Psoas muscle (tissue), 8 donors: ENCODE data around the gene RBM7. TPM values are rescaled to one million over a fixed set of nuclear protein-coding genes. Genes with fewer than 3 reads are reported as not detected.

ENCODE experiments used
- ATAC-seq, 4 donors: fragments of 200-7000 bp; cut with Tn5 transposase; one replicate each; pipeline ENCODE4 v1.9.1; 2020; ENCODE audit warnings: moderate library complexity in 3 of 4, mild to moderate bottlenecking in 2 of 4
- DNase-seq, 2 donors: peaks; one replicate each; pipeline ENCODE4 v3.0.0-alpha.2; 2020
- H3K27ac ChIP-seq: fragments of 200-600 bp; one replicate; pipeline ENCODE4 v1.8.0; 2022
- H3K27me3 ChIP-seq, 3 donors: fragments of 200-600 bp in 1 of 3; one replicate each; pipeline versions ENCODE4 v1.6.1 to v1.8.0; 2013 to 2022; ENCODE audit warnings: low read length in 2 of 3, mild to moderate bottlenecking in 2 of 3, moderate library complexity in 1 of 3; ENCODE audit not compliant: insufficient read depth in 3 of 3
- H3K36me3 ChIP-seq, 2 donors: fragments of 200-600 bp in 1 of 2; one replicate each; pipeline versions ENCODE4 v1.6.1 to v1.8.0; 2013 to 2022; ENCODE audit warnings: low read depth in 1 of 2, mild to moderate bottlenecking in 1 of 2, moderate library complexity in 1 of 2; ENCODE audit not compliant: insufficient read depth in 1 of 2
- H3K4me1 ChIP-seq: fragments of 200-600 bp; one replicate; pipeline ENCODE4 v1.8.0; 2022
- H3K4me3 ChIP-seq: fragments of 200-600 bp; one replicate; pipeline ENCODE4 v1.8.0; 2022; ENCODE audit warnings: mild to moderate bottlenecking
- H3K9me3 ChIP-seq: fragments of 200-600 bp; one replicate; pipeline ENCODE4 v1.8.0; 2022
- WGBS, 3 donors: extraction: QIAGEN DNeasy Blood & Tissue Kit; methylation state at CpG; one replicate each; pipeline versions ENCODE4 v1.1.6 to v1.1.7; 2013; 5-methylcytosine and 5-hydroxymethylcytosine counted together
- intact Hi-C, 2 donors: fragments of 100-400 bp; cut with DNase I; formaldehyde crosslinking; loops; one replicate each; pipeline versions ENCODE4 v1.11.0 to v1.14.2; 2022
- polyA plus RNA-seq, 3 donors: library from polyadenylated mRNA; stranded (reverse); fragments of 200-250 nt; gene quantifications; one replicate each; pipeline ENCODE4 v1.2.3, GENCODE V29; 2013
- total RNA-seq, 4 donors: library from RNA; stranded (reverse); fragmentation: NEBNext Ultra II Directional in 2 of 4; extraction: Animal tissue kit (Norgen Biotek cat#: 25700) in 2 of 4; gene quantifications; one replicate each; pipeline versions ENCODE4 v1.2.1 to v1.2.4, GENCODE V29; 2021 to 2023
- TF ChIP-seq, protein P1 (sequence below): fragments of 200-600 bp; IDR thresholded peaks from one replicate; pipeline ENCODE4 v1.8.0; 2022; ENCODE audit warnings: antibody characterized with exemption
- donor health status: healthy with polysubstance abuse.
- donor health status: DM: no; HTN: no; CAD: no; lungs with moderate emphysema.
- donor health status: Bipolar disorder and iron deficiency.
- donor health status: healthy.
- donor health status: DM: yes; HTN: yes; CAD: no.
- donor health status: DM: no; HTN: no; CAD: no.
- donor health status: DM: no; HTN: no; CAD: no.
- donor health status: DM: yes; HTN: yes; CAD: no.

Gene RBM7
- total and polyA plus RNA-seq, 7 donors, result 9.1 to 24.1 (median 17.4) TPM

DNA sequence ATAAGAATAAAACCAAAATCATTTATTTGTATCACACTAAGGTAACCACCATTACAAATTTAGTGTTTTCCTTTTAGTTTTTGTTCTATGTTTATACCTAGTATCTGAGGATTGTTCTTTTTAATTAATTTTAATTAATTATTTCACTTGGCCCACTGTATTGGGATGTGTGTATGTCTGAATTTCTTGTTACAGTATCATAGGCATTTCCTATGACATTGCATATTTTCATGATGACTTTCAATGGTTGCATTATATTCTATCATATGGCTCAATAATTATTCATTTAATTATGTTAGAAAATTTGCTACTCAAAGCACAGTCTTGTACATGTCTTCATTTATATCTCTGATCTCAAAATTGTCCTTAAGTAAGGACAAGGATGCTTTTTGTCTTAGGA is 41.1 kb upstream of the RBM7 start:
- Histone ChIP-seq H3K27me3 (no peaks in the 10 kb centered on the region), H3K36me3 (no peaks in the 10 kb centered on the region), H3K4me3 (no peak overlapping the region), H3K4me1 (no peaks in the 10 kb centered on the region), H3K27ac (no peak overlapping the region), H3K9me3 (no peaks in the 10 kb centered on the region)
- DNase-seq (no peak), ATAC-seq (no peak)
- intact Hi-C loops, result no loop called here
- TF ChIP-seq, protein P1, sequence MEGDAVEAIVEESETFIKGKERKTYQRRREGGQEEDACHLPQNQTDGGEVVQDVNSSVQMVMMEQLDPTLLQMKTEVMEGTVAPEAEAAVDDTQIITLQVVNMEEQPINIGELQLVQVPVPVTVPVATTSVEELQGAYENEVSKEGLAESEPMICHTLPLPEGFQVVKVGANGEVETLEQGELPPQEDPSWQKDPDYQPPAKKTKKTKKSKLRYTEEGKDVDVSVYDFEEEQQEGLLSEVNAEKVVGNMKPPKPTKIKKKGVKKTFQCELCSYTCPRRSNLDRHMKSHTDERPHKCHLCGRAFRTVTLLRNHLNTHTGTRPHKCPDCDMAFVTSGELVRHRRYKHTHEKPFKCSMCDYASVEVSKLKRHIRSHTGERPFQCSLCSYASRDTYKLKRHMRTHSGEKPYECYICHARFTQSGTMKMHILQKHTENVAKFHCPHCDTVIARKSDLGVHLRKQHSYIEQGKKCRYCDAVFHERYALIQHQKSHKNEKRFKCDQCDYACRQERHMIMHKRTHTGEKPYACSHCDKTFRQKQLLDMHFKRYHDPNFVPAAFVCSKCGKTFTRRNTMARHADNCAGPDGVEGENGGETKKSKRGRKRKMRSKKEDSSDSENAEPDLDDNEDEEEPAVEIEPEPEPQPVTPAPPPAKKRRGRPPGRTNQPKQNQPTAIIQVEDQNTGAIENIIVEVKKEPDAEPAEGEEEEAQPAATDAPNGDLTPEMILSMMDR, result no peak

DNA sequence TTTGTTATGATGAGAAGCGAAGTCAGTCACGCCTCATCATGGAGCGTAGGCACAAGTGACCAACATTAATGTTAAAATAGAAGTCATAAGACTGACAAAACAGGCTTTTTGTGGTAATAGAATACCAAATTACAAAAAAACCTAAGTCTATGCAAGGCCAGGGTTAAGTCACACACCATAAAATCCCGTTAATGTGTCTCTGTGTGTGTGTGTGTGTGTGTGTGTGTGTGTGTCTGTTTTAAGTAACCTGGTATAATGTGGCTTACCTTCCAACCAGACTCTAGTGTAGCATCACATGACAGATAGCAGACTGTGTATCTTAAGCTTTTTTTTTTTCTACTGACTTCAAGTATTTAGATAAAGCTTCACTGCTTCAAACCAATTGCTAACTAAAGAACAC is 38.1 kb upstream of the RBM7 start:
- WGBS, 3 donors, result 51 to 75% (median 57%) methylated on average over 4 of the region's 4 CpGs
- intact Hi-C loops, result no loop called here
- ATAC-seq, result no peak

DNA sequence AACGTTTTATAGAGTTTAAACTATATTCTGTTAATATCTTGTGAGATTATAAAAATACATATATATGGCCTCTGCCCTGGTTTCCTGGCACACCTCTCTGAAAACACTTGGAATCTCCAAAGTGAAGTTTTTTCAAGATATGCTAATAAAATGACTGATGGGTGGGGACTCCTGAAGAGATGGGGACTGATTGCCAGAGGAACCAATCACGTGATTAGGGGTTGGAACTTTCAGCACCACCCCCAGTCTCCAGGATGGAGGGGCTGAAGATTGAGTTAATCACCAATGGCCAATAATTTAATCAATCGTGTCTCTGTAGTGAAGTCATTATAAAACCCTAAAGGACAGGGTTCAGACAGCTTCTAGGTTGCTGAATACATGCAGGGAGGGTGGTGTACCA is 37.5 kb upstream of the RBM7 start:
- Histone ChIP-seq H3K9me3 (no peaks in the 10 kb centered on the region), H3K36me3 (no peaks in the 10 kb centered on the region), H3K4me3 (no peak overlapping the region), H3K4me1 (no peaks in the 10 kb centered on the region), H3K27me3 (no peaks in the 10 kb centered on the region), H3K27ac (no peak overlapping the region)
- intact Hi-C loops, result no loop called here
- TF ChIP-seq, protein P1, result no peak
- 63 to 71% (median 66%) methylated on average over 3 of the region's 3 CpGs for WGBS, 3 donors
- no peak for DNase-seq
- ATAC-seq, result no peak

More for the DNA sequence above, 38.1 kb upstream of the RBM7 start:
- no peaks in the 10 kb centered on the region for H3K27me3 ChIP-seq
- no peak overlapping the region for H3K27ac ChIP-seq
- no peaks in the 10 kb centered on the region for H3K9me3 ChIP-seq
- DNase-seq, result no peak
- no peaks in the 10 kb centered on the region for H3K36me3 ChIP-seq
- H3K4me3 ChIP-seq, result no peak overlapping the region
- H3K4me1 ChIP-seq, result no peaks in the 10 kb centered on the region
- TF ChIP-seq, protein P1, result no peak

DNA sequence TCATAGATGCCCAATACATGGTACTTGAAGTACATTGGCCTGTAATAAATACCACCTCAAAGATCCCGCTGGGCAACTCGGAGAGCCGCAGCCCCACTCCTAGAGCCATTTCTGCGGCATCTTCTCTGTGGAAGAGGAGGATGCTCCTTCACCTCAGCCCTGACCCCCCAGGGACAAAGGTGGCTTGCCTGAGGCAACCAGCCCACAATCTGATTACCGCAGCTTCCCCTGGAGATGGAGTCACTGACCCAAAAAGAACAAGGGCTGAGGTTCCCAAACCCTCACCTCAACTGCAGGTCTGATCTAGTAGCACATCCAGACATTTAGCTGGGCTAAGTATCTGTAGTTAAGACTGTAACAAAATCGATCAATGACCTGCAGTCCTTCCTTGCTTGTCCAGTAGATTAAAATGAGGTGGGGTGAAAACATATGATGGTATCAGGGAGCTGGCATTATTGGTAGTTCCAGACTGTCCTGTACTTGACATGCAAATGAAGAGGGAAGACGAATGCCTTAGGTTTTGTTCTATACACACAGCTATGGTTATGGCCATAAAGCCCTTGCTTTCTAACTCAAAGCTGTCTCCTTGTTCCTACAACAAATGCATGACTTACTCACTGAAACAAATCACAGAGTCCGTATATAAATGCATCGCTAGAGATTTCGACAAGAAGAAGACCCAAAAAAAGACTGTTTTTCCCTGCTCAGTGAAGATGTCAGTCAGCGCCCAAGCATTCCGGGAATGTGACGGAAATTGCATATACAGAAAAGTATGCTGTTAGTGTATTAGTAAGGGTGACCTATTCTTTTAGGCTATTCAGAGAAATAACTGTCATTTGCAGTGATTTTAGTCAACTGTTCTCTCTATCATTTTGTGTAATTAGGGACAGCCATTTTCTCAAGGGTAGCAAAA is 33.9 kb upstream of the RBM7 start:
- Histone ChIP-seq H3K4me1 (no peaks in the 10 kb centered on the region), H3K27ac (no peak overlapping the region), H3K9me3 (no peaks in the 10 kb centered on the region), H3K36me3 (no peaks in the 10 kb centered on the region), H3K27me3 (no peaks in the 10 kb centered on the region), H3K4me3 (no peak overlapping the region)
- ATAC-seq, result no peak
- TF ChIP-seq, protein P1, result no peak
- WGBS, 3 donors, result 66 to 71% (median 71%) methylated on average over 13 of the region's 13 CpGs
- no peak for DNase-seq
- intact Hi-C loops, result no loop called here
